Measurements from ENCODE around the gene MRFAP1L1. TPM values are rescaled to one million over a fixed set of nuclear protein-coding genes. Genes with fewer than 3 reads are reported as not detected.
A peak's percentile ranks its signal among the peaks of the same experiment; 100 is the strongest.
"Not testable (repeated sequence)": the region's sequence is repeated elsewhere in the genome, so short reads cannot be mapped to it uniquely, and the experiment has no call there.

Gene MRFAP1L1
- total RNA-seq (2014; rRNA removed; shearing (Covaris generic)): 92.5 and 151 TPM in 2 replicates

DNA sequence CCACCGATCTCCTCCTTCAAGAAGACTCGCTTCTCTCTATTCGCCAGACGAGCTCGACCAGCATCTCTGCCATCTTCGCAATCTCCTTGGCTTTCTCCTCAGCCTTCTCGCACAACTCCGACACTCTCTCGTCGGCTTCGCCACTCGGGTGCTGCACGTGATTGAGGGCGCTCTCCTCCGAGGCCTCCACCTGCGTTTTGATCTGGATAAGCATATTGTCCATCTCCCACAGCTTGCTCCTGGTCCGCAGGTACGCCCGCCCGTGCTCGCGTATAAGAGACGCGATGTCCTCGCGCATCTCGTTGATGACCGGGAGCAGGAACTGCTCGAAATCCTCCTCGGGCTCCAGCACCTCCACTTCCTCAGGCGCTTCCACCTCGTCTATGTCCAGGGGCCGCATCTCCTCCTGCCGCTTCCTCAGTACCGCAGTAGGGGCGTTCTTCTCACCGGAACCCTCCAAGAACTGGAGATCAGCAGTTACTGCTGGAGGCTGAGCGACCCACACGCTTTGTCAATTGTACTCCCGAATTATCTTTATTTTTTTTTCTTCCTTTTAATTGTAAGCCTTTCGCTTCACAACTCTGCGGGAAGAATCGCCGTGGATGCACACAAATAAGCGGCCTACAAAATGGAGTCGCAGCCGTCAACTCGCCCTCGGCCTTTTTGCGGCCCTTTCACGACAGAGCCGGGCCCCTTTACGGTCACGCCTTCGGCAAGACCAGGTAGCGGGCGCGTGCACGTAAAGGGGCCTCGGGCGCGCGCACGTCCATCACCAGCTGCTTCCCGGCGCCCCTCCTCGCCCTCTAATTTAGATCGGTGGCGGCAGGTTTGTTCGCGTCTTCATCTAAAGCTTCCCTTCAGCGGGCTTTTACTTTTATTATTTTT, at the start of gene MRFAP1L1:
TSS of gene MRFAP1L1 (minus strand) at position 636 of the 885 bp plus-strand sequence. CDS start at position 400, 236 bp downstream.
- DNase-seq (ENCODE audit: low read depth): peak; percentile 97

- DNase-seq (ENCODE audit: low read depth): no peak
Measured at GRCh38 chr4:6758728-6759127, 49.1 kb upstream of the MRFAP1L1 start.

DNA sequence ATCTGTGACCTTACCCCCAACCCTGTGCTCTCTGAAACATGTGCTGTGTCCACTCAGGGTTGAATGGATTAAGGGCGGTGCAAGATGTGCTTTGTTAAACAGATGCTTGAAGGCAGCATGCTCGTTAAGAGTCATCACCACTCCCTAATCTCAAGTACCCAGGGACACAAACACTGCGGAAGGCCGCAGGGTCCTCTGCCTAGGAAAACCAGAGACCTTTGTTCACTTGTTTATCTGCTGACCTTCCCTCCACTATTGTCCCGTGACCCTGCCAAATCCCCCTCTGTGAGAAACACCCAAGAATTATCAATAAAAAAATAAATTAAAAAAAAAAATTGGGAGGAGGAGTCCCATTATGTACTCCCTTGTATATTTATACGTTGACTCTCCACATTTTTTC, 46.7 kb upstream of the MRFAP1L1 start:
- DNase-seq (ENCODE audit: low read depth): not testable (repeated sequence)

DNA sequence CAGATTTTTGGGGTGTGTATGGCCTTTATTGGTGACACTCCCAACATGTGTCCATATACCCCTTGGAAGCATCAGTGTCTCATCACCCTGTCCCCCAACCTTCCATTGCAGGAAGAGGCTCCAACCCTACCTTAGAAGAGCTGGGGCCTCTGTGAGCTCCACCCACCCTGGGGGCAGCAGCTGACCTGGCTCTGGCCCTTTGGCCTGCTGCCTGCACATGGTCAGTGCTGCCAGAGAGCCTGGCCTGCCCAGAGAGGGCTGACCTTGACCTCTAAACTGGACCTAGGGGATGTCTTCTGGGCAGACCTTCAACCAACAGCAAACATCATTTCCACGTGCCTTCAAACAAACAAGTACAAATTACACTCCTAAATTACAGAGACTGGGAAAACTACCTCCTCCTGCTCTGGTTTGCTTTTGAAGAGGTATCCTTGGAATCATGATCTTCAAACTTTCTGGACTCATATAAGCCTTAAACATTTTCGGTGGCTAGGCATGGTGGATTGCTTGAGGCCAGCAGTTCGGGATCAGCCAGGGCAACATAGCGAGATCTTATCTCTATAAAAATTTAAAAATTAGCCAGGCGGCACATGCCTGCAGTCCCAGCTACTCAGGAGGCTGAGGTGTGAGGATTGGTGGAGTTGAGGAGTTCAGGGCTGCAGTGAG, 45.6 kb upstream of the MRFAP1L1 start:
- no peak for DNase-seq (ENCODE audit: low read depth)

- DNase-seq (ENCODE audit: low read depth): no peak
Measured at GRCh38 chr4:6754481-6755087, 44.9 kb upstream of the MRFAP1L1 start.

DNA sequence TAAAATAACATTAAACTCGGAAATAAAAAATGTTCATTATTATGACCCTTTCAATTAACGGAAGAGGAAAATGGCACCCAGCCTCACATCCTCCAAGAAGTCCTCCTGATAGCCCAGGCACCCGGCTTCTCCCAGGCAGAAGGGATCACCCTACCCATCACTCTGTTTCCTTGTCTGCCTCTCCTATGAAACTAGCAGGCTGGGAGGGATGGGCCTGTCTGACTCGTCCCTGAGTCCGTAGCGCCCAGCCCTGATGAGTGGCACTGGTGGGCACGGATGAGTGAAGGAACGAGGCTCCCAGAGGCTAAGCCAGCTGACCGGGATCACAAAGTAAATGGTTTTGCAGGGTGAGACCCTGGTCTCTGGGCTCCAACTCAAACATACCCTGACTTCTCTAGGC, 44.2 kb upstream of the MRFAP1L1 start:
- DNase-seq (ENCODE audit: low read depth): no peak

DNA sequence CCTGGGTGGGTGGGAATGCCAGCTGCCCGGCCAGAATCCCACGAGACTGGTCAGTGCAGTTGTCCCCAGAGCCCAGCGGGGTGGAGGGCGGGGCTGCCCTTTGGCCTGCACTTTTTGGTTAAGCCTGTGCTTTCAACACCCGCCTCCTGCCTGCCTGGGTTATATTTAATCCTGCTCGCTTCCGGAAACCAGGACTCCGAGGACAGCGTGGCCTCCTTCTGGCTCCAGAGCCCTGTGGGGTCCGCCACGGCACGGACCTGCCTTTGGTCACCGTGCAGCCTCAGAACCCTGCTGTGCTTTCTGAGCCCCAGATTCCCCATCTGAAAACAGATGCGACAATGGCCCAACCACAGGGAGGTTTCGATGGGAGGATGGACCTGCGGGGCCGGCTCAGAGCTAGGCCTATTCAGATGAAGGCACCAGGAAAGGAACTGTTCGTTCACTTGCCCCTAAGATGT, 43.5 kb upstream of the MRFAP1L1 start:
- DNase-seq (ENCODE audit: low read depth): no peak

- DNase-seq (ENCODE audit: low read depth): no peak
Measured at GRCh38 chr4:6752486-6752829, 42.8 kb upstream of the MRFAP1L1 start.

DNA sequence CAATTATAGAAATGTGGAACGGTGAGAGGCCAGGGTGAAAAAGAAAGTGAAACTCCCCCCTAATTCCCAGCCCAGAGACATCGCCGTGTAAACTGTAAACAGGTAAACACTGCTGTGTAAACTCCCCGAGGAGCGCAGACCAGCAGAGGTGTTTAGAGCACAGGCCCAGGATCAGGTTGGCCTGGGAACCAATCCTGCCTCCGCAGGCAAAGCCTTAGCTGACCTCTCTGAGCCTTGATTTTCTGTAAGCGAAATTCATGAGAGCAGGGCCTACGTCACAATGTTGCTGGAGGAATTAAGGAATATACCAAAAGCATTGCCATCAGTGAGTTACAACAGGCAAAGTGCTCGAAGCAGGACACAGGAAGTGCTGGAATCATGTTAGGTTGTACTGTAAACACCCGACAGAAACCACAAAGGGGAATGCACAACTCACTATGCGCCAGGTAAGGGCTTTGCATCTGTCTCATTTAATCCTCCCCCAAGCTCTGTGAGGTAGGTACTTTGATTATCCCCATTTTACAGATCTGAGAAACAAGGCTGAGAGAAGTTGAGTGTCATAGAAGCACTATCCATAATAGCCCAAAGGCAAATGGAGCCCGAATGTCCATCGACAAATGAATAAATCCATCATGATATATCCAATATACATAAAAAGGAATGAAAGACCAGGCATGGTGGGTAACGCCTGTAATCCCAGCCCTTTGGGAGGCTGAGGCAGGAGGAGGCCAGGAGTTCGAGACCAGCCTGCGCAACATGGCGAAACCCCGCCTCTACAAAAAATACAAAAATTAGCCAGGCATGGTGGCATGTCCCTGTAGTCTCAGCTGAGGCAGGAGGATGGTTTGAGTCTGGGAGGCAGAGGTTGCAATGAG, 42.2 kb upstream of the MRFAP1L1 start:
- no peak for DNase-seq (ENCODE audit: low read depth)

- no peak for DNase-seq (ENCODE audit: low read depth)
Measured at GRCh38 chr4:6750286-6751221, 40.9 kb upstream of the MRFAP1L1 start.

DNA sequence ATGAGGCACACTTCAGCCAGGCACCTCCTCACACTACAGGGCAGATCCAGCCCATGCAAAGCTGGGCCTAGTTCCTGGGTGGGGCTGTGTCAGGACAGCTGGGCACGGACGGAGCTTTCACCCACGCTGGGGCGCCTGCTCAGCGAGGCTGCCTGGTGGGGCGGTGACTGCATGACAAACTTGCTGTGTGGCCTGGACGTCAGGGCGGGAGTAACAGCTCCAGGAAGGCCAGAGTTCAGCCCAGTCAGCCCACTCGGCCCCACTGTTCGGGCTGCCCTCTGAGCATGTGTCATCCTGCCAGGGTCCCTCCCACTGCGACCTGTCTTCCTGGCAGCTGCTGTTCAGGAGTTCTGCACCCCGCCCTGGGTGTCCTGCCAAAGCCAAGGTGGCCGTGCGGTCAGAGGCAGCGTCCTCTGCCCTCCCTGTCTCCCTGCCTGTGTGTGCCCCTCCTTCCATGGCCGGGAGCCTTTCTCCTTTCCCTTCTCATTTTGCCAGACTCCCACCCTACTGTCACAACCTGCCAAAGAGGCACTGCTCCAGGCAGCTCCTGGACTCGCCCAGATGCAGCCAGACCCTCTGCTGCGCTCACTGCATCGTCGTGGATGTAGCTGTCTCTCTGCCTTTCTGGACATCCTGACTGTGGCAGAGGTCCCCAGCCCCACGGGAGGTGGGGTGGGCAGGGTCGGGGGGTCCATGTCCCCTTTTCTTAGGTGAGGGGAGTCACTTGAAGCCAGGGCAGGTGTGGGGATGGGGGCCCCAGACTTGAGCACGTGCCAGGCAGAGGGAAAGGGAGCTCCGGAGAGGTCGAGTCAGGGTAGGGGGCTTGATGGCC, 39.9 kb upstream of the MRFAP1L1 start:
- DNase-seq (ENCODE audit: low read depth): peak; percentile 72

GRCh38 chr4:6748286-6748685, 38.6 kb upstream of the MRFAP1L1 start:
- no peak for DNase-seq (ENCODE audit: low read depth)

GRCh38 chr4:6747294-6748051, 37.8 kb upstream of the MRFAP1L1 start:
- DNase-seq (ENCODE audit: low read depth): peak; percentile 69

DNA sequence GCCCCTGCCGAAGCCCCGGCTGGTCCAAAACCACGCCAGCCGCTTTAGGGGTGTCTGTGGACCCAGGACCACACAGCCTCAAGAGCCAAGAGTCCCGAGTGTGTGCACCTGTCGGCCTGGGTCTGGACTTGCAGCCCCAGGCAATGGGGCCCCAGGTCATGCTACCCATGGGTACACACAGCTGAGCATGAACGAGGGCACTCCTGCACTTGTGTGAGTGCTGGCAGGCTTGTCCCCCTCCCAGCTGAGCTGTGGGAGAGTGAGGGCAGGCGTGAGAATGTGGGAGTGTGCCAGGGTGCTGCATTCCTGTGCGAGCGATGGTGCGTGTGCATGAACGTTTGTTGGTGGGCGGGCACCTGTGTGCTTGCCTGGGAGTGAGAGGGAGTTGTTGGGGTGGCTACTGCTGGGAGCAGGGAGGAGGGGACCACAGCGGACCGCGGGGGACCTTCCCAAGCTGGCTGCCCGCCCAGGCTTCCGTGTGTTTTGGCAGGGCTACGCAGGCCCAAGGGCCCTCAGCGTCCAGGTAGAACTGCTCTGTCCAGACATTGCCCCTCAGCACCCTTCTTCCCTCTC, 37.1 kb upstream of the MRFAP1L1 start:
- peak; percentile 58 for DNase-seq (ENCODE audit: low read depth)

- no peak for DNase-seq (ENCODE audit: low read depth)
Measured at GRCh38 chr4:6742989-6743388, 33.3 kb upstream of the MRFAP1L1 start.

DNA sequence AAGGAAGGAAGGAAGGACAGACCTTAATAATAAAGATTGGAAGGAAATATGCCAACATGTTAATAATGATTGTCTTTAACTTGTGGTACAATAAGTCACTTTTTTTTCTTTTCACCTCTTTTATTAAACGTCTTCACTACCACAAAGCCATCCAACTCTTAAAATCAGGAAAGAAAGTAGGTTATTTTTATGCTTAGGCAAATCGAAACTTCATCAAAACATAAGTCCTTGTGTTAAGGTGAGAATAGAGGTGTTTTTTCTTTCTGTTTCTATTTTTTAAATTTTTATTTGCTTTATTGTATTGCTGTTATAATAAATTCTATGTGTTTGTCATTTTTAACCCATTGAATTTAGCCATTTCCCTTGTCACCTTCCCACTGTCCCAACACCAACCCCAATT, 32.8 kb upstream of the MRFAP1L1 start:
- no peak for DNase-seq (ENCODE audit: low read depth)

DNA sequence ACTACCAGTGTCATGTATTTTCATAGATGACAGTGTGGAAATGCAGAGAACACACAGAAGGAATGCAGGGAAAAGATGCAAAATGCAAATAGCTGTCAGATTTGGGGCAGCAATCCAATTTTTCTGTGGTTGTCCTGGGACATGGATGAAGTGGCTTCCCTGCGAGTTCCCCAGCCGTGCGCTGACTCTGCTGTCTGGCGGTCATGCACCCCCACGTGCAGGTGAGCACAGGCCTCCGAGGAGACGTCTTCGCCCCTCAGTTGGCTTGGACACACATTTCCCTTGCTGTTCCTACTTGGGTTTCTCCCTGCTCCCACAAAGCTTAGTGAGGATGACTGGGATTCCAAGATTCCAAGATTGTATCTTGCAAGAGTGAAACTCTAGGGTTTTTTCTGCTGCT, 30.7 kb upstream of the MRFAP1L1 start:
- no peak for DNase-seq (ENCODE audit: low read depth)

GRCh38 chr4:6739920-6740319, 30.3 kb upstream of the MRFAP1L1 start:
- DNase-seq (ENCODE audit: low read depth): no peak
